Epithelial cell of prostate (primary cell): ENCODE measurements around the gene CHSY3.

ENCODE experiments used
- DNase-seq: peaks from one replicate; pipeline ENCODE4 v3.0.0-alpha.2; 2011; ENCODE audit warnings: low read depth, low spot score
- H3K27ac ChIP-seq: fragments of 450-650 bp; 2 replicates; pipeline ENCODE4 v1.5.1; 2017; ENCODE audit warnings: mild to moderate bottlenecking

CHSY3 gene

DNA sequence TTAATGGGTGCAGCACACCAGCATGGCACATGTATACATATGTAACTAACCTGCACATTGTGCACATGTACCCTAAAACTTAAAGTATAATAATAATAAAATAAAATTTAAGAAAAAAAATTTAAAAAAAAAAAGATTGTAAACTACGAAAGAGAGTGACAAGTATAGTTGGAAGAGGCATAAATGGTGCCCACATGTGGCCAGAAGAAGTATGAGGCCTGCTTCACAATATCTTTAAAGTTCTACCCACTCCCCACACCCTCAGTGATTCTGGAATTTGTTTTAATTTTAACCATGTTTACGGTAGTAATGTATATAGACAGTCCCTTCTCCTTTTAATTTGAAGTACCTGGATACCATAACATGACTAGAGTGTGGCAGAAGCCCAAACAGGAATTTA lies 172.7 kb downstream of the CHSY3 start:
- H3K27ac ChIP-seq: no peak overlapping the region
- no peak for DNase-seq

DNA sequence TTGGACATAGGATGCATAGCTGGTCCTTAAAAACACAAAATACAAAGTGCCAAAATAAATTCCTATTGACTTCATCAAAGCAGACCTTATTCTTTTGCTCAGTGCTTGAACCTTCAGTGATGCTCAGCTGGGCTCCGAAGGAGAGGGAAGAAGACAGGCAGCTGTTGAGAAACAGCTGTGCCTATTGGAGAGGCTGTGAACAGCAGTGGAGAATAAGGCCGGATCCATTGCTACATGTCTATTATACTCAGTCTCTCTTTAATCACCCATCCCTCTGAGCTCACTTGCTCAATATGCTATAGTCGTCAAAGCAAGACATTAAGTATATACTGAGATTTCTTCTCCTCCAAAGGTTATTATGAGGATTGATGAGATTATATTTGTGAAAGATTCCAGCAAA lies 174.4 kb downstream of the CHSY3 start:
- no peak for DNase-seq
- H3K27ac ChIP-seq: no peak overlapping the region

DNA sequence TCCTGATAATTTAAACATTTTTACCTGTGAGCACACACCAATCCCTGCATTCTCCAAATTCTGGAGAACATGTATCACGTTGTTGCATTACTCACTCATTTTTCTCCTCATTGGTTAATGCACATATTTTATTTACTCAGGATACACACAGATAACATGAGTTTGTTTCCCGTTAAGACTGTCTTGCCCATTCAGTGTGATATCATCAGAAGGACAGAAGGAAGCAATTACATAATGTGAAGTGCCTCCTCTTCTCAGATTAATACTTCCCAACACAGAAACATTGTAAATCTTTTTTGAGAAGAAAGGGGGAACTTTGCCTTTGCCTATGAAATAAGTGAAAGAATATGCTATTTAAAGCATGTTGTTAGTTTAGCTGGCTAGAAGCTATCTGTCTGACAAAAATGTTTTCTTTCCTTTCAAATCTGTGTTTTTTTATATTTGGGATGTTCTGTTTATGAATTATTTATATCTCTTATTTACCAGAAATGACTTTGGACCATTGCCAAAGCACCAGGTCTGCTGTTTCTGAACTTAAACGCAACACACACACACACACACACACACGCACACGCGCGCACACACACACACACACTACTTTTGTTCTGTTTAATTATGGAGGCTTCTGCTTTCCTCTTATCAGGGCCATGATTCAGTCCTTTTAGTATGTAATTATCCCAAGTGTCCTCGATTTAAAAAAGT lies 186.5 kb downstream of the CHSY3 start:
- DNase-seq: no peak
- H3K27ac ChIP-seq: no peak overlapping the region

DNA sequence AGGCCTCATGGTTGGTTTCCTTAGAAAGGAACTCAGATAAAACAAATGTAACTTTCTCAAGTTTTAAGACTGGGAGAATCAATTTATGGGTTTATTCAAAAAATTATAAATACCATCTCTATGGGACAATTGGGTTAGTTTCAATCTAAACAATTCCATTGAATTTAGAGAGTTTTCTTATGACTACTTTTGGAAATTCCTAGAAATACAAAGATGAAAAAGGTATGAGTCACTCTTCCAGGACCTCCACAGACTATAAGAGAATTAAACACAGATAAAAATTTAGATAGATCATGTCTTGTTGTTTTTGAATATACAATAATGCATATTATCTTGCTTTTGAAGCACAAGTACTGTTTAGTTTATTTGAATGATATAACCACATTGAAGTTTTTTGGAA lies 188.7 kb downstream of the CHSY3 start:
- no peak overlapping the region for H3K27ac ChIP-seq
- DNase-seq: no peak

DNA sequence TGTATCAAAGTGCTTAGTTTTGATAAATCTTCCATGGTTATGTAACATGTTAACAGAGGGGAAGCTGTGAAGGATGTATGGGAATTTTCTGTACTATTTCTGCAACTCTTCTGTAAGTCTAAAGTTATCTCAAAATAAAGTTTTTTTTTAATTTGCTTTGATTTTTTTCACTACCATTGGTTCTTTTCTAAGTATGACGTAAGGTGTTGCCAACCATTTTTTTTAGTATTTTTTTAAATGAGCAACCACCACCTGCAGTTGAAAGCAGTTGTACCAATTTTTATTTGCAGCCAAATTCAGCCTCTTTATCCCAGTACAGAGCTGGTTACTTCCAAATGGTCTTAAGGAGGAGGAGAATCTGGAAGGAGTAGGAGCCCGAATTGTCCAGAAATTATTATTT lies 192.2 kb downstream of the CHSY3 start:
- no peak overlapping the region for H3K27ac ChIP-seq
- DNase-seq: no peak

DNA sequence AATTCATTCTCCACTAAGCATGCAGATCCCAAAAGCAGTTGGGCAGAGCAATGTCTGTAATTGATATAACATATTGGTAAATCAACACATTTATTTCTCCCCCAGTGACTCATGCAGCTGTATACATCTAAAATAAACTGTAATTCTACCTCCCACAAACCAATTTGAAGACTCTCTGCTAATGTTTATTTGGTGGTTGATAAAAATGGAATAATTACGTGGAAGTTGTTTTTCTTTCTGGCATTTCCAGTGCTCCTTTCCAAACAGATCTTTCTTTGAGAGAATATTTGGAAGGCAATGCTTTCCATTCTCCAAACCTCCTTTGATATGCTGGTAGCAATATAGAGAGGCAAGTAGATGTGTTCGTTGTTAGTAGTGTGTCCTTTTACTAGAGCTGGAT lies 194.7 kb downstream of the CHSY3 start:
- no peak overlapping the region for H3K27ac ChIP-seq
- no peak for DNase-seq

DNA sequence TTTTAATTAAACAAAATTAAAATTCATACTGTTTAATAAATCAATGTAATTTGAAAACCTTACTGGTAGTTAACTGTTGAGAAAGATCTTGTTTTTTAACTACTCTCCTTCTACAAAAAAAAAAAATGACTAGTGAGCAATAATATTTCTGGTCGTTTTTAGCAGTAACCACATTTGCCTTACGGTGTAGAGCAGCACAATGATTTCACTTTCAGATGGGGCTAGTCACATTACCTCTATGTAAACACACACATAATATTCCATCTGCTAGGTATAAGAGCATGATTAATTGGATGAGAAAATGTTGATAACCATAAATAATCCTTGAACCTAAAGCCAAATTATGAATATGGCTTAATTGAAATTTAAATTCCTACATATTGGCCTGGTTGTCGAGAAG lies 198.1 kb downstream of the CHSY3 start:
- DNase-seq: no peak
- H3K27ac ChIP-seq: no peak overlapping the region

DNA sequence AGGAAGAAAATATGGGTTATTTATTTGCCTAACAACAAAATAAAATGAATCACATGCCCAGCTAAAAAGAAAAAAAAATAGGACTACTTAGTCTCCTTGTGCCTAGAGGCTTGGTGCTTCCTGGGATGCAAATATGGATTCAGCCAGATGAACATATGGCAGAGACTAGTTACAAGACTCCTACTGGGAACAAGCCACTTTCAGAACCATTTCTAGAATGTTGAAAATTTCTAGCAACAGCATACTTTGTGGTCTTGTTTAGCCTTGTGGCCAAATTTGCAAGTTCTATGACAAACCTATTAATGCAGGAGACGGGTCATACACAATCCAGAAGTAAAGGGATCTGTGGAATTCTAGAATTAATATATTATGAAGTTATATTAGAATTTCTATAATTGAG lies 198.7 kb downstream of the CHSY3 start:
- DNase-seq: no peak
- no peak overlapping the region for H3K27ac ChIP-seq

DNA sequence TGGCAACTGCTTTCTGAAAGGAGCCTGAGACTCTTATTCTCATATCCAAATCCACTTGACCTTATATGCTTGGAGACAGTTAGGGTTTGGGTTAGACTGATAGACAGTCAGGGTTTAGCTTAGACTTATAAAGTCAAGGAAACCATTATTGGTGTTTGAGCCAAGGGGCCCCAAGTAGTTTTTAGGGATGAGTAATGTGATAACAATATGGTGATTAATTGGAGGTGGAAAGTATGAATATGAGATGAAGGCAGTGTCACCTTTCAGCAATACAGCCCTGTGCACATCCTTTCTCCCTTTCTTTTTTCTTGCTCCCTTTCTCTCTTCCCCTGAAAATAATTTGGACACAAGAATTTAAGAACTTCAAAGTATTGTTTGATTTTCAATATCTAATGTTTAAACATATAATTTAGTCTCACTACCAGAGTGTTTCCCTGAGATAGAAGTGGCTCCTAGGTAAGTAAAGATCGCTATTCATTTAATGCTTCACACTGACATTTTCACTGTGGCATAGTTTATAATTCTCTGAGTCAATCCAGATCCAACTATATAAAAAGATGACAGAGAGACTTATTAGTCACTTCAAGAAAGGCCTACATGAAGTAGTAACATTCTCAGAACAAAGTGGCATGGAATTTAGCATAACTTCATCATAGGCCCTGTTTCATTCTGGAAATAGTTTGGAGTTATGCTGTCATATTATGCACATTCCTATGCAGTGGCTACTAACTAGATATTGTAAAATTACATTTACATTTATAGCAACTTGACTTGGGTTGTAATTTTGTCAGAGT lies 200.8 kb downstream of the CHSY3 start:
- H3K27ac ChIP-seq: no peak overlapping the region
- DNase-seq: no peak

DNA sequence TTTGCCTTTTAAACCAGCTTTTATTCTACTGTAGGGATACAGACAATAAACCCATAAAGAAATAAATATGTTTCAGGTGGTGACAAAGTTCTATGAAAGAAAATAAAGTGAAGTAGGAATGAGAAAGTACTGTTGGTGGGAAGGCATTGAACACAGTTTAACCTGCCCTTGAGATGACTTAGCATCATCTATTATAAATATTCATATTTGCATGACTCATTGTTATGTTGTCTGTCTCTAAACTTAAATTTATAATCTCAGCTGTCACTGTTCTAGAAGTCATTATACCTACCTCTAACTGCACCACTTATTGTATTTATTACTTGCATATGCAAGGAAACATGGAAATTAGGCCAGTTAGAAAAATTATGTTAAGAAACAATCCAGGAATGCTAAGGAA lies 202.2 kb downstream of the CHSY3 start:
- H3K27ac ChIP-seq: no peak overlapping the region
- no peak for DNase-seq

DNA sequence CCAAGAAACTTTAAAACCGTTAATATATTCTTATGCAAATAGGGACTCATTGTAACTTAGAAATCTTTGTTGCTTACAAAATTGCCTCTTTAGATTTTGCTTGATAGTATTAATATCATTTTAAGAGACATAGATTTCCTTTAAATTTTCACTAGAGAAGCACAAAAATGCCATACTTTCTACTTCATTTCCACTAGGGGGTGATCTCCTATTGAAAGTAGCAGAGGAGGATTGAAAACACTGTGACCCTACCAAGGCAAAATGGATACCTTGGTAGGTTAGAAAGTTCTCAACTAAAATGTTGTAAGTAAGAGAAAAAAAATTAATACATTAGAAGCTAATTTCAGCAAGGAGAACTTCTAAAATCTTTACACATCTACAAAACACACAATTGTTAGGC lies 204.9 kb downstream of the CHSY3 start:
- DNase-seq: peak; percentile 3
- no peak overlapping the region for H3K27ac ChIP-seq

DNA sequence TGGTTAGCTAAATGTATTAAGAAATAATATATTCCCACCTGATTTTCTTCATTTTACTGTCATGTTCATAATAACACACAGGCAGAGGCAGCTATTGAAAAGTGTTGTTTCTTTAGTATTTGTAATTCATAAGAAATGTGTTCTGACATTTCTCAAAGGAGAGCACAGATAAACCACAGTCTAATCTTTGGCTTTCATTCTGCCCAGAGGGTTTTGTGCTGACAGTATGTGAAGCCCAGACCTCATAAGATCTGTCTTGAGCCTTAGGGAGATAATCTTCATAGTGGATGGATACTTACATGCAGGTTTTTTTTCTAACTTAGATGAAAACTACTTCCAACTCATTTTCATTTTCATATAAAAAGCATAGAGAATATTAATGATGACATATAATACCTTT lies 206.1 kb downstream of the CHSY3 start:
- H3K27ac ChIP-seq: no peak overlapping the region
- DNase-seq: no peak

DNA sequence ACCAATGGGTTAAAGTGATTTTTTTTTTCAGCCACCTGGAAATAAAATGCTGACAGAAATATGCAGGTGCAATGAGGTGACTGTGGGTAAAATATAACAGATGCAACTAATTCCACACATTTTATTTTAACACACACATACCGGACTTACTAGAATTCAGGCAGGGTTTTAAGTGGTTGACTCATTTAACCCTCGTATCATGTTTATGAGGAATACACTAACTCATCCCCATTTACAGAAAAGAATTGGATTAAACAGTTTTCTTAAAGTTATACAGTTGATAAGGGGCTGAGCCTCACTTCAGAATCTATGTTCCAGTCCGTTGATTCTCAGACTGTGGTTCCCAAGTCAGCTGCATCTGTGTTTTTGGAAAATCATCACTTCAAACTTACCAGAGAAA lies 207.5 kb downstream of the CHSY3 start:
- H3K27ac ChIP-seq: no peak overlapping the region
- no peak for DNase-seq

DNA sequence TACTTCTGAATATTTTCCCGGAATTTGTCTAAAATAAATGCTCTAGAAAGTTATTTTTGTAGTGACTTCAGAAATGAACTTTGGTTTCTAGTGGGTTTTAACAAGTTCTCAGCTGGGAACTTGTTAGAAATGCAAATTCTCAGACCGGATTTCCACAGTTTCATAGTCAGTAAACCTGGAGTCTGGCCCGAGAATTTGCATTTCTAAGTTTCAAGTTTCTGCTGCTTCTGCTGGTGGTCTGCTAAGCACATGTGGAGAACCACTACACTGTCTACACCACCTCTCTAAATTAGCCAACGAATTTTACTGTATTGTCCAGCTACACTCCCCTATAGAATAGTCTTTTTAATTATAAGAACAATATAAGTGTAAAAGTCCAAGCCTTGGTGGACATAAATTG lies 208.0 kb downstream of the CHSY3 start:
- DNase-seq: no peak
- H3K27ac ChIP-seq: no peak overlapping the region

DNA sequence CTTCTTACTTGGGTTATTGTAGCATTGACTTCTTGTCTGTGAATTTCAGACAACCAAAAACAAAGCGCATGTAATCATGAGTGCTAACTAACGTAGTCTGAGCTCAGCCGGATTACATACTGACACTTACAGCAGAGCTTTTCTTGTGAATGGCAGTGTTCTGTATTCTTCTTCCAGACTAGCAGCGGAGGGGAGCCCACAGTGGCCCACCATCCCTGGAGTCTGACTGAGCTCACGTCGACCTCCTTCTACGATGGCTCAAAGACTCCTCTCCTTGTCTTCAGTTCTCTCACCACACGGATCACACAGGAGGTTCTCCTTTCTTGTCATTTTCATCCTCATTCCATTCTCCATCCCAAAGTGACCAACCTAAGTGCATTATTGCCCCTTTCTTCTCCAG lies 211.4 kb downstream of the CHSY3 start:
- no peak overlapping the region for H3K27ac ChIP-seq
- DNase-seq: no peak

DNA sequence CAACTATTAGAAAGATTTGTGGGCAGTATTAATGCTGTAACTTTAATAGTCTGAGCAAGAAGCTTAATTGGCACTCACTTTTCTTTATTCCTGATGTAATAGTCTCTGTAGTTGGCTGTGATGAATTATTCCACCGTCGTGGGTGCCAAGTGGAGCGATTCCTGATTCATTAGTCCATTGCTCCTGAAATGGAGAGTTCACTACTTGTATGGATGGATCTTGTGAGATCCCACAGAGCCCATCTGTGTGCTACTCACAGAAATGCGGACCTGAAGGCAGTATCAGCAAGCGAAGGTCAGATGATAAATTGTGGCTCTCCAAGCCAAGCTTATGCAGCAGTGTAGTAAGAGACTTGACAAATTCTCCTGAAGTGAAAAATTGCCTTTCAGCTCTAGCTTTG lies 212.2 kb downstream of the CHSY3 start:
- no peak overlapping the region for H3K27ac ChIP-seq
- no peak for DNase-seq

DNA sequence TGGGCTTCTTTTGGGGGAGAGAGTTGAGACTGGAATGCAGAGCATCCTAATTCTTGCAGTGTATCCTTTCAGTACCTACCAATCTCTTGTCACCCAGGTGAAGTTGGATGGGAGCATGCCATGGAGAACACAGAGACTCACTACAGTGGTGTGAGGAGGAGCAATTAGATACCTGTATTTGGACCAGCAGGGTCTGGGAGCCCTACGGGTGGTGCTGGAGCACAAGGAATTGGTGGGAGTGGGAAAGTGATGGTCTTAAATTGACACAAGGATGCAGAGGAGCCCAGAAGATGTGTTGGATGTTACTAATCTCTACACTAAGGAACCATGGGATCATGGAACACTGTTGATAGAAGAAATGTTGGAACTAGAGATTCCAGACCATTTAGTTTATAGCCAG lies 212.7 kb downstream of the CHSY3 start:
- DNase-seq: no peak
- H3K27ac ChIP-seq: no peak overlapping the region

DNA sequence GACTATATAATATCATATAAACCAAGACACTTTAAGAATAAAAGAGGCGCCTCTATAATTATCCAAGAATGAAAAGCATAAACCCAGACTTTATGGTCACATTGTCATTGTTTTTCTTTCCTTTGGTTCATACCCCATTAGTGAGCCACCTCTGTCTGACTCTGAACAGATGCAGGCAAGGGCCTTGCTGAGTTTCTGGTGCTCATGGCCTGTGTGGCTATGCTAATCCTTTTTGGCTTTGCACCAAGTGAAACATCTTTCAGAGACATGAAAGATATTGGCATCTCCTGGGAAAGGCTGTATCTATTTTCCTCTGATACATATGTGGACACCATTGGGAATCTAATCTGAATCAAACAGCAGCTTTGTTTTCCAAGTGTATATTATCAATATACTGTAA lies 222.5 kb downstream of the CHSY3 start:
- DNase-seq: no peak
- no peak overlapping the region for H3K27ac ChIP-seq

DNA sequence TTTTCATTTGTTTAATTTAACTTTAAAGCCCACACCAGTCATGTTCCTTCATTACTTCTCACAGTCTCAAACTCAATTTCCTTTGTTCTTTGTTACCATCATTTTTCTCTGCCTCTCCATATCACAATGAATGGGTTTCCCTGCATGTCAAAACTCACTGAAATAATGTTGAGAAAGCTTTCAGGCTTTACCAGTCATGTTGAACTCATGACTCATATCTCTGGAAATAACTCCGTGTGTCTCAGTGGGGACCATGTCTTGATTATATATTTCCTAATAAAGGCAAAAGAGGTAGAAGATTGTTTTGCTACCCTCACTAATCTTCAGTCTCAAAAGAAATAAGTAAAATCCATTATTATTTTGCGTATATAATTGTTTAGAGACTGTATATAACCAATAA lies 231.2 kb downstream of the CHSY3 start:
- no peak overlapping the region for H3K27ac ChIP-seq
- DNase-seq: peak; percentile 12

DNA sequence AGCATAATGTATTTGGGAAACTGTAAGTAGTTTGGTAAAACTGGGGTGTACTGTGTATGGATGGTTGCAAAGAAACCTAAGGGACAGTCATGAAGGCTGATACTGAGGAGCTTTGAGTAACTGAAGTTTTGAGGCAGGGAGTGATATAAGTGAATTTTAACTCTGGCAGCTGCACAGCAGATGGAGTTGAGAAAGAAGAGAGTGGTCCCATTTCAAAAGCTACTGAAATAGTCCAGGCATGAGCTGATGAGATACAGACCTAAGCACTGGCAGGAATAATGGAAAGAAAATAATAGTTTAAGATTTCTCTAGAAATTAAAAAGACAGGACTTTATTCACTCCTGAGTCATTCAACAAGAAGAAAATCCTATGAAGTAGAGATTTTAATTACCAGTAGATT lies 232.0 kb downstream of the CHSY3 start:
- no peak for DNase-seq
- H3K27ac ChIP-seq: no peak overlapping the region

DNA sequence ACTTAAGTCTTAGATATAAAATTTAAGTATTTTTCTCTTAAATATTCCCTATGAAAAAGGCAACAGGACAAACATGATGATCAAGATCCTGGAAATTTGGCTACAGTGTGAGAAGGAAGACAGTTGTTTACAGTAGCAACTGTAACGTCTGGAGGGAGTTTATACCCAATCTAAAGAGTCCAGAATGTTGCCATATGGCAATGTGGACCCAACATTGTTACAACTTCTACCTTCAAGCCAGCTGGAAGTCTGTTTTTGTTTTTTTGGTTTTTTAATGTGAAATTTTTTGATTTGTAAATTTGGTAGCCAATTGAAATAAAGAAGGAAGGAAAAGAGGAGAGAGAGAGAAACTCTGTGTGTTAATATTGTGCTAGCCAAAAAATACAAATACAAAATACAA lies 233.4 kb downstream of the CHSY3 start:
- DNase-seq: no peak
- H3K27ac ChIP-seq: no peak overlapping the region

DNA sequence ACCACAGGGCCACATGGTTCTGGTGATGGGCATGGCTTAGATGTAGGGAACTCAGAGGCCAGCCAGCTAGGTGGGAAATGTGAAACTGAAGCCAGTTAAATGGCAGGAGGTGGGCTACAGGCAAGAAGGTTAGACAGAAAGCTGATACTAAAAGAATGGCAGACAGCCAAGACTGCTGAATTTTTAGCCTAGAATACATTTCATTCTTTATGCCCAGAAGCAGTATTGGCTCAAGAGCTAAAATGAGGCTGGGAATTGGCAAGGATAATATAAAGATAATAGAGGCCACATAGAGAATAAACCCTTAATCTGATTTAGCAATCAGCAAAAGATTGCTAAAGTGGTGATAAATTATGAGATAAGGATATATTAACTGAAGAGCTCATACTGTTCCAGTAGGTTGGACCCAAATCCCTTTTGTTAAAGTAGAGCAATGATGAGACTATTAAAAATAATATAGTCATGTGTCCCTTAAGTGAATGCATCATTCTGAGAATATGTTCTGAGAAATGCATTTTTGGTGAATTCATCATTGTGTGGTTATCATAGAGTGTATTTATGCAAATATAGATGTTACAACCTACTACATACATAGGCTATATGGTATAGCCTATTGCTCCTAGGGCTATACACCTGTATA lies 234.3 kb downstream of the CHSY3 start:
- H3K27ac ChIP-seq: no peak overlapping the region
- no peak for DNase-seq
